ENCODE results near the gene CTBP2. TPM values are rescaled to one million over a fixed set of nuclear protein-coding genes. Genes with fewer than 3 reads are reported as not detected.

Gene CTBP2
- total and polyA plus RNA-seq, 10 of the 15 experiments (the other 5 are each of a cell fraction or from before 2014, with no cell fraction given), result 0.02 to 0.72 (median 0.06) TPM; not detected in 2

DNA sequence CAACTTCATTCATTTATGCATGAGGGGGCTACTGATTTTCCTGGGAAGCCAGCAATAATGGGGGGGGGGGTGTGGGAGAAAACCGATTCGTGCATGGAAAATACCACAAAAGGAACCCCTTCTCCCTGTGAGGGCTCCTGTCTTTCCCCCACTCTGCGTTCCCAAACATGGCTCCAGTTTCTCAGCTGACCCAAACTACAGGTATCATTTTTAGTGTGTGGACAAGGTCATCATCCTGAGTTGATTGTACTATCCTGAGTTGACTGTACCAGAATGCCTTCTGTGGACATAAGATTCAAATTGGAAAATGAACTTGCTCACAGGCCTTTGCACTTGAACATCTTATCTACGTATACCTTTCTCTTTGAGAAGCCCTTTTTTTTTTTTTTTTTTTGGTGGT, 168.5 kb downstream of the CTBP2 start:
- Histone ChIP-seq H3K9ac (ENCODE audit: control insufficient read depth, insufficient read depth, low read length) (no peak overlapping the region), H3K4me3 (no peak overlapping the region), H3K36me3 (ENCODE audit: control insufficient read depth in 2 of 2, insufficient read depth in 2 of 2, low read length in 1 of 2) (no peaks in the 10 kb centered on the region), H3K9me3 (replicated peaks; ENCODE audit: control insufficient read depth, insufficient read depth, low read length) (no peaks in the 10 kb centered on the region), H3K27ac (ENCODE audit: control insufficient read depth, insufficient read depth) (no peak overlapping the region), H2AFZ (ENCODE audit: control insufficient read depth, low read depth, low read length) (no peak overlapping the region), H3K4me1 (ENCODE audit: control insufficient read depth, insufficient read depth, low read length) (peaks cover 9% of the 10 kb centered on the region), H3K79me2 (ENCODE audit: control insufficient read depth, insufficient read depth, low read length) (no peaks in the 10 kb centered on the region), H3K27me3 (replicated peaks in 1 of 2; ENCODE audit: control insufficient read depth in 2 of 2, insufficient read depth in 2 of 2, low read length in 1 of 2) (no peaks in the 10 kb centered on the region), H3K4me2 (ENCODE audit: control insufficient read depth, insufficient read depth) (no peak overlapping the region), H4K20me1 (ENCODE audit: control insufficient read depth, insufficient read depth) (no peaks in the 10 kb centered on the region)
- CTCF ChIA-PET, result interaction anchor here (0.7 to 2.7 kb wide), 16 partner anchors 8 to 637 kb away, joined by 3 to 13 read pairs (median 6); no protein-coding TSS in a partner anchor
- in situ Hi-C loops (cut with MboI), result no loop called here
- intact Hi-C loops (cut with micrococcal nuclease; ENCODE audit: unreplicated experiment), result no loop called here
- TF ChIP-seq JUNB (IDR thresholded peaks at IDR 0.05), result peak; percentile 61; the same call in 1 of the 2 replicates
- TF ChIP-seq BHLHE40 (IDR thresholded peaks at IDR 0.05; ENCODE audit: borderline replicate concordance in 1 of 2, low read depth in 2 of 2, low read length in 1 of 2), result no peak
- no peak for TF ChIP-seq CHD4 (IDR thresholded peaks at IDR 0.05)
- TF ChIP-seq SRF (IDR thresholded peaks at IDR 0.05; ENCODE audit: low read depth in 2 of 2, low read length in 2 of 2), result no peak
- no peak for TF ChIP-seq TBL1XR1 (IDR thresholded peaks at IDR 0.05; ENCODE audit: low read depth, low read length)
- no peak for TF ChIP-seq CEBPB (IDR thresholded peaks at IDR 0.05; ENCODE audit: borderline replicate concordance in 1 of 2, low read depth in 2 of 2, low read length in 2 of 2)
- ATAC-seq (no peak; the same call in 2 of the 3 replicates), DNase-seq (ENCODE audit: low read depth, low spot score) (no peak), FAIRE-seq (no peak)
- BruUV-seq (replicated peaks), result TSS peak; percentile 5
- POLR2A ChIA-PET, result interaction anchor here (0.6 kb wide), 1 partner anchor 8 kb away, joined by 4 read pairs; no protein-coding TSS in a partner anchor
- WGBS (ENCODE audit: insufficient coverage, insufficient replicate concordance, low lambda C conversion rate, missing lambda C conversion rate), result 60% methylated on average over 4 of the region's 4 CpGs
- SMC1A ChIA-PET (ENCODE audit: uncharacterized antibody, unreplicated experiment), result interaction anchor here (0.6 to 1.6 kb wide), 5 partner anchors 37 to 1081 kb away, joined by 3 to 6 read pairs (median 3); no protein-coding TSS in a partner anchor
- RAD21 ChIA-PET (ENCODE audit: unreplicated experiment), result interaction anchor here (0.6 to 1.4 kb wide), 2 partner anchors 56 to 1012 kb away, joined by 3 to 6 read pairs; no protein-coding TSS in a partner anchor

All from GM12878 (cell line).